OCI-LY7 (cell line): Measurements from ENCODE around the gene TMEM219. TPM values are rescaled to one million over a fixed set of nuclear protein-coding genes. Genes with fewer than 3 reads are reported as not detected.

ENCODE experiments used
- BruUV-seq: library from RNA; stranded (reverse); fragments of 400-500 nt; replicated peaks from 2 replicates; lab custom pipeline; 2021; lab: Mats Ljungman, UMichigan
- CTCF ChIA-PET: fragments of 300-600 bp; sonication (Branson Sonifier 250); formaldehyde crosslinking; loops from one replicate; lab custom pipeline; 2022; ENCODE audit warnings: antibody characterized with exemption; ENCODE audit not compliant: unreplicated experiment; lab: Charles Lee
- POLR2A ChIA-PET: fragments of 300-600 bp; sonication (Branson Sonifier 250); formaldehyde crosslinking; loops from one replicate; lab custom pipeline; 2022; ENCODE audit warnings: antibody characterized with exemption; lab: Charles Lee
- DNase-seq: peaks from one replicate; pipeline ENCODE4 v3.0.0-alpha.2; 2015; ENCODE audit warnings: low spot score
- H2AFZ ChIP-seq: fragments of 200-600 bp; sonication (generic), shearing (Covaris generic); 2 replicates; pipeline ENCODE4 v1.6.1; 2014; ENCODE audit warnings: mild to moderate bottlenecking, antibody characterized with exemption, low read length, moderate library complexity
- H3K27ac ChIP-seq: fragments of 200-600 bp; sonication (generic); 2 replicates; pipeline ENCODE4 v1.5.1; 2014; ENCODE audit warnings: mixed run types, low read depth, mild to moderate bottlenecking, moderate library complexity, low read length, inconsistent platforms; ENCODE audit not compliant: poor library complexity, severe bottlenecking
- H3K36me3 ChIP-seq: fragments of 200-600 bp; sonication (generic); 2 replicates; pipeline ENCODE4 v1.6.1; 2014; ENCODE audit warnings: mild to moderate bottlenecking, antibody characterized with exemption, low read length, moderate library complexity, mixed read lengths; ENCODE audit not compliant: insufficient read depth
- H3K4me1 ChIP-seq: fragments of 200-600 bp; sonication (generic); 2 replicates; pipeline ENCODE4 v1.5.1; 2014; ENCODE audit warnings: mild to moderate bottlenecking, low read length; ENCODE audit not compliant: insufficient read depth, poor library complexity, severe bottlenecking
- H3K4me2 ChIP-seq: fragments of 200-600 bp; sonication (generic); 2 replicates; pipeline ENCODE4 v1.6.1; 2014; ENCODE audit warnings: mild to moderate bottlenecking, low read length
- H3K4me3 ChIP-seq: fragments of 200-600 bp; sonication (generic); 2 replicates; pipeline ENCODE4 v1.5.1; 2014; ENCODE audit warnings: mild to moderate bottlenecking, low read depth, low read length; ENCODE audit not compliant: poor library complexity, severe bottlenecking
- H3K79me2 ChIP-seq: fragments of 200-600 bp; sonication (generic); 2 replicates; pipeline ENCODE4 v1.6.1; 2016; ENCODE audit warnings: low read depth, mild to moderate bottlenecking, low read length, moderate library complexity, mixed read lengths; ENCODE audit not compliant: insufficient read depth
- H3K9me2 ChIP-seq: fragments of 200-600 bp; sonication (generic); 2 replicates; pipeline ENCODE4 v1.6.1; 2016; ENCODE audit warnings: mild to moderate bottlenecking, low read length, mixed read lengths; ENCODE audit not compliant: insufficient read depth
- H3K9me3 ChIP-seq: fragments of 200-600 bp; sonication (generic); 2 replicates; pipeline ENCODE4 v1.6.1; 2014; ENCODE audit warnings: mild to moderate bottlenecking, mixed run types, low read length, mixed read lengths
- H4K20me1 ChIP-seq: fragments of 200-600 bp; sonication (generic); 2 replicates; pipeline ENCODE4 v1.6.1; 2014; ENCODE audit warnings: mild to moderate bottlenecking, antibody characterized with exemption, low read length, moderate library complexity, mixed read lengths; ENCODE audit not compliant: insufficient read depth
- CTCF ChIP-seq: fragments of 200-600 bp; sonication (generic); conservative IDR thresholded peaks from 2 replicates; pipeline ENCODE4 v1.5.1; 2014; ENCODE audit warnings: mild to moderate bottlenecking, antibody characterized with exemption, low read length, moderate library complexity, mixed read lengths
- EZH2phosphoT487 ChIP-seq: fragments of 200-600 bp; sonication (generic); IDR thresholded peaks from 2 replicates; pipeline ENCODE4 v1.6.1; 2018; ENCODE audit warnings: low read depth, borderline replicate concordance, mild to moderate bottlenecking, mixed run types, antibody characterized with exemption, low read length, moderate library complexity, mixed read lengths
- intact Hi-C: fragments of 100-400 bp; cut with micrococcal nuclease; formaldehyde crosslinking; loops from one replicate; pipeline ENCODE4 v1.10.0; 2022; ENCODE audit not compliant: unreplicated experiment
- total RNA-seq, 2 experiments: library from RNA; depleted of rRNA in 1 of 2; stranded (reverse); fragments of >200 nt in 1 of 2; shearing (Covaris generic) in 1 of 2; gene quantifications; 2 replicates each; pipeline ENCODE4 v1.2.3, GENCODE V29; 2014 to 2022

The TMEM219 gene
- total RNA-seq, 2 experiments from 2014 or later = 82.9 to 94.1 TPM

- CTCF ChIA-PET = no interaction called here
Observed at GRCh38 chr16:29950806-29951461, 10.9 kb upstream of the TMEM219 start.

GRCh38 chr16:29951625-29952365 is 10.1 kb upstream of the TMEM219 start:
- no peaks in the 10 kb centered on the region for H3K36me3 ChIP-seq
- DNase-seq = no peak
- TF ChIP-seq EZH2phosphoT487 (no peak), CTCF (no peak)
- no peak overlapping the region for H2AFZ ChIP-seq
- intact Hi-C loops = no loop called here
- H3K27ac ChIP-seq = no peak overlapping the region
- no peaks in the 10 kb centered on the region for H4K20me1 ChIP-seq
- peaks cover 18% of the 10 kb centered on the region; the same call in 1 of the 2 replicates for H3K9me3 ChIP-seq
- no peaks in the 10 kb centered on the region for H3K9me2 ChIP-seq
- ChIA-PET POLR2A (interaction anchor here (0.6 kb wide), 1 partner anchor 42 kb away, joined by 3 read pairs; no protein-coding TSS in a partner anchor), CTCF (no interaction called here)
- H3K79me2 ChIP-seq = no peaks in the 10 kb centered on the region
- H3K4me3 ChIP-seq = no peak overlapping the region
- H3K4me2 ChIP-seq = no peak overlapping the region
- H3K4me1 ChIP-seq = peaks cover 30% of the 10 kb centered on the region
- no TSS peak for BruUV-seq

More at GRCh38 chr16:29950806-29951461, 10.9 kb upstream of the TMEM219 start:
- Histone ChIP-seq H4K20me1 (no peaks in the 10 kb centered on the region), H2AFZ (no peak overlapping the region), H3K36me3 (no peaks in the 10 kb centered on the region), H3K79me2 (no peaks in the 10 kb centered on the region), H3K27ac (no peak overlapping the region), H3K9me3 (peaks cover 18% of the 10 kb centered on the region; the same call in 1 of the 2 replicates), H3K4me2 (no peak overlapping the region), H3K9me2 (no peaks in the 10 kb centered on the region), H3K4me3 (no peak overlapping the region), H3K4me1 (peaks cover 26% of the 10 kb centered on the region)
- no TSS peak for BruUV-seq
- POLR2A ChIA-PET = no interaction called here
- TF ChIP-seq EZH2phosphoT487 (no peak), CTCF (no peak)
- no peak for DNase-seq
- intact Hi-C loops = no loop called here
